ACC112 (cell line): ENCODE measurements around the gene SORT1.

Experiments
- H2AFZ ChIP-seq: fragments of 200-600 bp; sonication (generic); one replicate; pipeline ENCODE4 v1.6.0; 2017; ENCODE audit warnings: antibody characterized with exemption, low read length; ENCODE audit not compliant: unreplicated experiment
- H3K27ac ChIP-seq: fragments of 200-600 bp; sonication (generic); 2 replicates; pipeline ENCODE4 v1.5.1; 2014; ENCODE audit warnings: low read depth, mild to moderate bottlenecking, antibody characterized with exemption, low read length, moderate library complexity
- H3K27me3 ChIP-seq: fragments of 200-600 bp; sonication (generic); 2 replicates; pipeline ENCODE4 v1.6.1; 2014; ENCODE audit warnings: mild to moderate bottlenecking, antibody characterized with exemption, low read length, moderate library complexity, mixed read lengths; ENCODE audit not compliant: insufficient read depth
- H3K36me3 ChIP-seq: fragments of 200-600 bp; sonication (generic); 2 replicates; pipeline ENCODE4 v1.6.1; 2016; ENCODE audit warnings: mild to moderate bottlenecking, antibody characterized with exemption, low read length, moderate library complexity, mixed read lengths; ENCODE audit not compliant: insufficient read depth
- H3K4me1 ChIP-seq: fragments of 200-600 bp; sonication (generic); one replicate; pipeline ENCODE4 v1.6.1; 2016; ENCODE audit warnings: low read length, mixed read lengths; ENCODE audit not compliant: insufficient read depth, unreplicated experiment, control insufficient read depth
- H3K4me3 ChIP-seq: fragments of 200-600 bp; sonication (generic); 2 replicates; pipeline ENCODE4 v1.5.1; 2014; ENCODE audit warnings: mild to moderate bottlenecking, low read depth, low read length
- H3K79me2 ChIP-seq: fragments of 200-600 bp; sonication (generic); one replicate; pipeline ENCODE4 v1.6.0; 2016; ENCODE audit warnings: low read length; ENCODE audit not compliant: control insufficient read depth, unreplicated experiment, insufficient read depth

Gene SORT1

GRCh38 chr1:109391157-109391556 lies 6.6 kb downstream of the SORT1 start:
- H3K4me3 ChIP-seq, result peak overlapping the region; percentile 29
- peak overlapping the region; percentile 68 for H3K27ac ChIP-seq

GRCh38 chr1:109389638-109390341 lies 7.9 kb downstream of the SORT1 start:
- no peaks in the 10 kb centered on the region for H3K27me3 ChIP-seq
- peaks cover 44% of the 10 kb centered on the region for H3K4me1 ChIP-seq
- no peak overlapping the region for H3K4me3 ChIP-seq
- H3K36me3 ChIP-seq, result no peaks in the 10 kb centered on the region
- H3K79me2 ChIP-seq, result peaks cover 6% of the 10 kb centered on the region
- H3K27ac ChIP-seq, result no peak overlapping the region
- H2AFZ ChIP-seq, result no peak overlapping the region

More at GRCh38 chr1:109391157-109391556, 6.6 kb downstream of the SORT1 start:
- Histone ChIP-seq H2AFZ (peak overlapping the region; percentile 6), H3K79me2 (peaks cover 6% of the 10 kb centered on the region), H3K36me3 (no peaks in the 10 kb centered on the region), H3K4me1 (peaks cover 44% of the 10 kb centered on the region), H3K27me3 (no peaks in the 10 kb centered on the region)

- Histone ChIP-seq H3K4me1 (peaks cover 44% of the 10 kb centered on the region), H3K36me3 (no peaks in the 10 kb centered on the region), H3K79me2 (peaks cover 6% of the 10 kb centered on the region), H3K4me3 (no peak overlapping the region), H3K27me3 (no peaks in the 10 kb centered on the region), H3K27ac (no peak overlapping the region), H2AFZ (no peak overlapping the region)
These were observed 8.7 kb downstream of the SORT1 start for GRCh38 chr1:109388884-109389637.

- peaks cover 46% of the 10 kb centered on the region for H3K4me1 ChIP-seq
- H3K27ac ChIP-seq, result no peak overlapping the region
- H3K79me2 ChIP-seq, result peaks cover 6% of the 10 kb centered on the region
- H3K4me3 ChIP-seq, result no peak overlapping the region
- no peak overlapping the region for H2AFZ ChIP-seq
- no peaks in the 10 kb centered on the region for H3K36me3 ChIP-seq
- H3K27me3 ChIP-seq, result no peaks in the 10 kb centered on the region
These were observed 9.5 kb downstream of the SORT1 start for GRCh38 chr1:109388208-109388711.

GRCh38 chr1:109386054-109386717 lies 11.5 kb downstream of the SORT1 start:
- Histone ChIP-seq H3K36me3 (no peaks in the 10 kb centered on the region), H3K4me3 (no peak overlapping the region), H3K4me1 (peaks cover 32% of the 10 kb centered on the region), H3K27ac (no peak overlapping the region), H2AFZ (no peak overlapping the region), H3K27me3 (no peaks in the 10 kb centered on the region), H3K79me2 (peaks cover 6% of the 10 kb centered on the region)

GRCh38 chr1:109385417-109385816 lies 12.3 kb downstream of the SORT1 start:
- H3K27me3 ChIP-seq, result no peaks in the 10 kb centered on the region
- no peak overlapping the region for H3K27ac ChIP-seq
- peaks cover 6% of the 10 kb centered on the region for H3K79me2 ChIP-seq
- H3K4me1 ChIP-seq, result peaks cover 24% of the 10 kb centered on the region
- H3K36me3 ChIP-seq, result no peaks in the 10 kb centered on the region
- no peak overlapping the region for H3K4me3 ChIP-seq
- no peak overlapping the region for H2AFZ ChIP-seq

GRCh38 chr1:109383854-109384253 lies 13.9 kb downstream of the SORT1 start:
- H3K27ac ChIP-seq, result no peak overlapping the region
- no peaks in the 10 kb centered on the region for H3K27me3 ChIP-seq
- no peak overlapping the region for H3K4me3 ChIP-seq
- peaks cover 1% of the 10 kb centered on the region for H3K79me2 ChIP-seq
- no peaks in the 10 kb centered on the region for H3K36me3 ChIP-seq
- H3K4me1 ChIP-seq, result peaks cover 27% of the 10 kb centered on the region
- no peak overlapping the region for H2AFZ ChIP-seq

- H3K27me3 ChIP-seq, result no peaks in the 10 kb centered on the region
- H3K27ac ChIP-seq, result no peak overlapping the region
- no peaks in the 10 kb centered on the region for H3K79me2 ChIP-seq
- no peak overlapping the region for H2AFZ ChIP-seq
- no peak overlapping the region for H3K4me3 ChIP-seq
- H3K4me1 ChIP-seq, result peaks cover 28% of the 10 kb centered on the region
- no peaks in the 10 kb centered on the region for H3K36me3 ChIP-seq
These were observed 14.5 kb downstream of the SORT1 start for GRCh38 chr1:109383087-109383779.

GRCh38 chr1:109381573-109381972 lies 16.1 kb downstream of the SORT1 start:
- peaks cover 32% of the 10 kb centered on the region for H3K4me1 ChIP-seq
- no peaks in the 10 kb centered on the region for H3K27me3 ChIP-seq
- no peaks in the 10 kb centered on the region for H3K36me3 ChIP-seq
- no peak overlapping the region for H2AFZ ChIP-seq
- no peak overlapping the region for H3K4me3 ChIP-seq
- no peaks in the 10 kb centered on the region for H3K79me2 ChIP-seq
- H3K27ac ChIP-seq, result no peak overlapping the region

GRCh38 chr1:109379907-109380306 lies 17.8 kb downstream of the SORT1 start:
- Histone ChIP-seq H3K36me3 (no peaks in the 10 kb centered on the region), H2AFZ (no peak overlapping the region), H3K4me3 (no peak overlapping the region), H3K27me3 (no peaks in the 10 kb centered on the region), H3K4me1 (peaks cover 36% of the 10 kb centered on the region), H3K27ac (no peak overlapping the region), H3K79me2 (no peaks in the 10 kb centered on the region)
